Mucosa of descending colon (tissue), 3 donors: ENCODE results near the gene PNLDC1. TPM values are rescaled to one million over a fixed set of nuclear protein-coding genes. Genes with fewer than 3 reads are reported as not detected.
A peak's percentile ranks its signal among the peaks of the same experiment; 100 is the strongest.

Experiments used
- ATAC-seq: fragments of 200-7000 bp; cut with Tn5 transposase; one replicate; pipeline ENCODE4 v1.9.1; 2020; ENCODE audit warnings: mild to moderate bottlenecking, moderate library complexity
- DNase-seq, 3 donors: peaks; one replicate each; pipeline ENCODE4 v3.0.0-alpha.2; 2020
- H3K36me3 ChIP-seq: fragments of 200-600 bp; one replicate; pipeline ENCODE4 v1.8.0; 2021; ENCODE audit warnings: low read depth, mild to moderate bottlenecking
- H3K4me1 ChIP-seq: fragments of 200-600 bp; one replicate; pipeline ENCODE4 v1.8.0; 2021; ENCODE audit warnings: low read depth, mild to moderate bottlenecking
- H3K4me3 ChIP-seq: fragments of 200-600 bp; one replicate; pipeline ENCODE4 v1.8.0; 2021; ENCODE audit warnings: mild to moderate bottlenecking
- H3K9me3 ChIP-seq: fragments of 200-600 bp; one replicate; pipeline ENCODE4 v1.8.0; 2021; ENCODE audit warnings: mild to moderate bottlenecking
- CTCF ChIP-seq: fragments of 200-600 bp; IDR thresholded peaks from one replicate; pipeline ENCODE4 v1.8.0; 2022; ENCODE audit warnings: antibody characterized with exemption, mild to moderate bottlenecking
- intact Hi-C, 2 donors: fragments of 100-400 bp; cut with DNase I in 1 of 2; cut with micrococcal nuclease in 1 of 2; formaldehyde crosslinking; loops; one replicate each; pipeline versions ENCODE4 v1.11.0 to v1.11.1; 2022; cut with DNase I, micrococcal nuclease
- total RNA-seq, 3 donors: library from RNA; stranded (reverse); fragmentation: NEBNext Ultra II Directional in 2 of 3; extraction: Animal tissue kit (Norgen Biotek cat#: 25700) in 2 of 3; gene quantifications; one replicate each; pipeline versions ENCODE4 v1.2.1 to v1.2.4, GENCODE V29; 2021 to 2023
- donor health status: DM: no; HTN: no; CAD: no; lungs with moderate emphysema.
- donor health status: DM: no; HTN: no; CAD: no.
- donor health status: DM: no; HTN: yes; CAD: no.

Gene PNLDC1
- total RNA-seq, 3 donors from 2014 or later: 1.3 TPM; not detected in 2

DNA sequence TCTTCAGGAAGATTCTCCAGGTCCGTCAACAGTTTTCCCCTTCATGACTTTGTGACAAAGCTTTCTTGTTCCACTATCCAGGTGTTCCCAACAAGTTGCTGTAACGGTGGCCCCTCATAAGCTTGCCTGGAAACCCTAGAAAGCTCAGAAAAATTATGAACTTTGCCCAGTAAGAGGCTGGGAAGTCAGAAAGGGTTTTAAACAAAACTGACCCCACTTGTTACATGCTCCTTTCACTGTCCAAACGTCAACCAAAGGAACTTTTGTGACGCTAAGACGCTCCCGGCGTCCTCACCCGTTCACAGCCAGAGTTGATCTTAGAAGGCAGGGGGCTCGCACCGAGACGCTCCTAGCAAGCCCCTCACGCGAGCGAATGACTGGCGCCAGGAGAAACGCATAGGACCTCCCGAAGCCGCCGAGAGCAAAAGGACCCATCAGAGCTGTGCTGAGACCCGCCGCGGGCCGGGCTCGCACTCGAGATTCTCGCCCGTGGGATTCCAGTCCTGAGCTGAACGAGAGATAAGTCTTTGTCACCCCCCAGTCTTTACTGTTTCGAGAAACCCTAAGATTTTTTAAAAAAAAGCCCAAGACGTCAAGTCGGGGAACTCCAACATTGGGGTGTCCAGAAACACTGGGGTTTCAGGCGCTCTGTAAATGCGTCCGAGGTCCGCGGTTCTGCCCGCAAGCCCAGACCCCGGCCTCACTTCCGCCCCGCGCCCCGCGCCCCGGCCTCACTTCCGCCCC, 38.8 kb upstream of the PNLDC1 start:
- ATAC-seq (no peak), DNase-seq (peak; percentile 56 to 69 (median 57))
- Histone ChIP-seq H3K4me1 (peaks cover 7% of the 10 kb centered on the region), H3K9me3 (no peaks in the 10 kb centered on the region), H3K4me3 (peak overlapping the region; percentile 80), H3K36me3 (no peaks in the 10 kb centered on the region)
- TF ChIP-seq CTCF: no peak
- intact Hi-C loops: no loop called here

DNA sequence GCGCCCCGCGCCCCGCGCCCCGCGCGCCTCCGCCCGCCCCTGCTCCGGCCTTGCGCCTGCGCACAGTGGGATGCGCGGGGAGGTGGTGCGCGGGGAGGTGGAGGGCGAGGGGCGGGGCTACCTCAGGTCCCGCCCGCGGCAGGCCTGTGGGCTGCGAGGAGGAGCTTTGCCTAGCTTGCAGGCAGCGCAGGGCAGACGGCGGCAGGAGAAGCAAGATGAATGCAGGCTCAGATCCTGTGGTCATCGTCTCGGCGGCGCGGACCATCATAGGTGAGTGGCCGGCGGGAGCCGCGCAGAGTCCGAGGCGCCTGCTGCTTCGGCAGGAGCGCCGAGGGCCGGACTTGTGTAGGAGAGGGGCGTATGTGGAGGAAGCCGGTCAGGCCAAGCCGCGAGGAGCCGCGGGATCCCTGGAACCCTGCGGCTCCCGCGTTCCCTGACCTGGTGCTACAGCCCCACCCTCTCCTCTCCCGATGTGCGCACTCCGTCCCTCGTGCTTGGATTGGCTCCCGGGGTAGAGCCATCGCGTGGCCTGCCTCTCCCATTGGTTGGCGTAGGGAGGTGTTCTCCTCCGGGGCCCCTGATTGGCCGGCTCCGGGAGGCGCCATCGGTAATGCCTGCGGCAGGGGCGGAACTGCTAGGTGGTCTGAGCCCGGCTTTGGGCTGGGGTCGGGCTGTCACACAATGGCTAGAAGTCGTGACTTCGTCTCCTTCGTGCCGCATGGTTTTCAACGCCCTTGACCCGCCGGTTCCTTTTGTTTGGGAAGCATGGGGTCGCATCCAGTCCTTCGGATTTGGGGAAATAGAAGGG, 38.0 kb upstream of the PNLDC1 start, which contains the start of gene ACAT2:
ACAT2 (plus strand) TSS at position 173 of the 808 bp plus-strand sequence; CDS start at position 216, 43 bp downstream.
- Histone ChIP-seq H3K4me1 (peaks cover 7% of the 10 kb centered on the region), H3K4me3 (peak within 1 kb of the TSS; percentile 80), H3K9me3 (no peaks in the 10 kb centered on the region), H3K36me3 (no peaks in the 10 kb centered on the region)
- DNase-seq (peak; percentile 94 to 98 (median 95)), ATAC-seq (peak; percentile 97)
- no peak for TF ChIP-seq CTCF
- intact Hi-C loops: no loop called here

DNA sequence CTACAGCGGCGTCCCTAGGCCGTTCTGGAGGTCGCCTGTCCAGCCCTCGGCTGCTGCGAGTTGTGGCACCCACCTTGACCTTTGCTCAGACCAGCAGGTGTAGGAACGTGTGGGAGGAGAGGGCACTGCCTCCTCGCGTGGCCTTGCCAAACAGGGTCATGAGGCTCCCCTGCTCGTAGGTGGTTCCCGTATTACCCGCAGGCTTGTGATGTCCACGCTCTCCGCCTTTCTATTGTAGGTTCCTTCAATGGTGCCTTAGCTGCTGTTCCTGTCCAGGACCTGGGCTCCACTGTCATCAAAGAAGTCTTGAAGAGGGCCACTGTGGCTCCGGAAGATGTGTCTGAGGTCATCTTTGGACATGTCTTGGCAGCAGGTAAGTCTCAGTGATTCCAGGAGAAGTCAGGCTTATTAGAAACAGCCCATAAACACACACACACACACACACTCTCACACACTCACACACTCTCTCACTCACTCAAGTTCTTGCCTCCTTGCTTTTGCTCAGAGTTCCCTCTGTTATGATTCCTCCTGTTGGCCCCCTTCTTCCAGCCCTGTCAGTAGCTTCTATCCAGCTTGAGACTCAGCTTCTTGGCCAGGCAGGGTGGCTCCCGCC, 37.3 kb upstream of the PNLDC1 start:
- TF ChIP-seq CTCF: no peak
- peaks cover 7% of the 10 kb centered on the region for H3K4me1 ChIP-seq
- intact Hi-C loops: no loop called here
- H3K4me3 ChIP-seq: peak overlapping the region; percentile 80
- ATAC-seq: peak; percentile 33
- DNase-seq: peak in 2 of 3 donors; percentile 38 to 77
- no peaks in the 10 kb centered on the region for H3K36me3 ChIP-seq
- H3K9me3 ChIP-seq: no peaks in the 10 kb centered on the region

GRCh38 chr6:159766906-159767305, 33.2 kb upstream of the PNLDC1 start:
- no peak overlapping the region for H3K4me3 ChIP-seq
- intact Hi-C loops: no loop called here
- no peak for DNase-seq
- no peak for TF ChIP-seq CTCF
- ATAC-seq: no peak
- H3K36me3 ChIP-seq: no peaks in the 10 kb centered on the region
- peaks cover 7% of the 10 kb centered on the region for H3K4me1 ChIP-seq
- H3K9me3 ChIP-seq: no peaks in the 10 kb centered on the region

GRCh38 chr6:159769470-159769869, 30.6 kb upstream of the PNLDC1 start:
- Histone ChIP-seq H3K36me3 (no peaks in the 10 kb centered on the region), H3K4me3 (no peak overlapping the region), H3K4me1 (no peaks in the 10 kb centered on the region), H3K9me3 (no peaks in the 10 kb centered on the region)
- intact Hi-C loops: no loop called here
- ATAC-seq (no peak), DNase-seq (no peak)
- TF ChIP-seq CTCF: no peak
